Stimulated activated CD4-positive, alpha-beta T cell treated with anti-CD3 and anti-CD28 coated beads, Interleukin-4, amount 100 ng/mL, for 4 hours (primary cell): ENCODE results near the gene CTBP2.
A peak's percentile ranks its signal among the peaks of the same experiment; 100 is the strongest.
"Not testable (repeated sequence)": the region's sequence is repeated elsewhere in the genome, so short reads cannot be mapped to it uniquely, and the experiment has no call there.

ENCODE experiments used
- DNase-seq, 2 experiments: peaks; one replicate each; pipeline ENCODE4 v3.0.0-alpha.2; 2020

Gene CTBP2

GRCh38 chr10:125059348-125059747 lies 101.0 kb downstream of the CTBP2 start:
- DNase-seq: not testable (repeated sequence)

- no peak for DNase-seq
These were observed 103.0 kb downstream of the CTBP2 start for GRCh38 chr10:125057158-125058001.

DNA sequence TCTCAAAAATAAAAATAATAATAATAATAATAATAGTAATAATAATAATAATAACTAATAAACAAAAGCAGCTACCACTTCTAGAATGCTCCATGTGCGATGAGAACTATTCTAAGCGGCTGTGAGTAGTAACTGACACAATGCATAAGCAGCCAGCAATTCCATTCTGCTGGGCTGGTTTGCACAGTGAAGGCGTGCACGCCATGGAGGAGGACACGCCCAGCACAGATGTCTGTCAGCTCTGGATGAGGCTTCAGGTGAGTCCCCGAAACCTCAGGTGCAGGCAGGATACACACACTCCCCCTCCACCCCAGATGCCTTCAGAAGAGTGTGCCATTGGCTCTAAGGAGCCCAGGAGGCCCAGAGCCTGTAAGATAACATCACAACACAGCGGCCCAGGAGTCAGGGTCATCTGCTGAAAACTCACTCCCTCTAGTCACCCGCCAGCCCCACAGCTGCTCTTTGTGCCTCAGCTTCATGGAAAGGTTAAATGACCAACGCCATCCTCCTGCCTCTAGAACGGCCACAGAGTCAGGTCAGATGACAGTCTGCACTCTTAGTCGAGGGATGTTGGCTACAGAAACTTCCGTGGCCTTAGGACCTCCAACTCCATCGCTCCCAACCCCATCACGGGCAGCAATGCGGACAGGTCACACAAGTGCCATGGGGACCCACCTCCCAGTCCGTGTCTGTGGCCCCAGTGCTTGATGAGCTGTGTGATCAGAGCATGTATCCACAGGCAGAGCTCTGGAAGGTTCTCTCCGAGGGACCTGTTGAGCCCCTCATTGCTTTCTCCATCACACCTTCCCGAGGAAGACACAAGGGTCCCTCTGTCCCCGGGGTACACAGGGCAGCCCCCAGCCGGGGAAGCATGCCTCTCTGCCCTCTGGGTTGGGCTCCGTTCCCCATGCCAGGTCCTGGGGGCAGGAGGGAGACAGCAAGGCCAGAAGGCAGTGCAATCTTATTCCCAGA lies 103.9 kb downstream of the CTBP2 start:
- DNase-seq: no peak

DNA sequence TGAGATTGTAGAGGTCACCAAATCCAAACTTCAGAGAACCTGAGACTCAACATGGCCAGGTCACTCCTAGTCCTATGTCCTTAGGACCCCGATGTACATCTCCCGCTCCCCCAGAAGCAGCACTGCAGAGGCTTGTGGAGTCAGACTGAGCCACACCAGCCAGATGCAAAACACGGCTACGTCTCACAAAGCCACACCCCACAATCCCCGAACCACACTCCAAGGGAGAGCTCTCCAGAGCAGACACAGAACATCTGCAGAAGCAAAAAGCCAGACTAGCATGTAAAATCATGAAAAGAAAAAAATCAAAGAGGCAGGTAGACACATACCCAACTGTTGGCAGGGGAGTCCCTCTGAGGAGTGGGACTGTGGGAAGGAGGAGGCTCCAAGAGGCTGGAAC lies 104.9 kb downstream of the CTBP2 start:
- no peak for DNase-seq

DNA sequence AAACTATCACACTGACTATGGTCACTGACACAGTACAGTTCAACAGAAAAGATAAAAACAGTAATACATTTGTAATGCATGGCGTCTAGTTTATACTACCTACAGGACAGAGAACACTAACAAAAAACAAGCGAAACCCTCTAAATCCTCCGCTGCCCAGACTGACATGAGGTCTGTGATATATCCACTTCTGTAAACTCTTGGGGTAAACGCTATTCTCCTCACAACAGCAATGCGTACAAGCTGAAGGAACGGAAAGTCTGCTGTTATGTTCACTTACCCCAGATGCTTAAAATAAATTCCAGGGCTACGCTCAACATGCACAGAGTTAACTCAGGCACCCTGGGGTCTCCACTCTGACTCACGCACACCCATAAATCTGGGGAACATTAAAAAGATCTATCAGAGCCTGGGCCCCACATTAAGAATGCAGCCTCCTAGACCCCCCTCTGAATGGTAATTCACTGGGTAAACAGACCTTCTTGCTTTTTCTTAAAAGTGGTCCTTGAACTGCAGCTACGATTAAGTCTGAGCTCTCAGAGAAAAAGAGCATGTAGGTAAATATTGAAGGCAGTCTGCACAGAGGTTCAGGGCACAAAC lies 105.6 kb downstream of the CTBP2 start:
- DNase-seq: no peak

DNA sequence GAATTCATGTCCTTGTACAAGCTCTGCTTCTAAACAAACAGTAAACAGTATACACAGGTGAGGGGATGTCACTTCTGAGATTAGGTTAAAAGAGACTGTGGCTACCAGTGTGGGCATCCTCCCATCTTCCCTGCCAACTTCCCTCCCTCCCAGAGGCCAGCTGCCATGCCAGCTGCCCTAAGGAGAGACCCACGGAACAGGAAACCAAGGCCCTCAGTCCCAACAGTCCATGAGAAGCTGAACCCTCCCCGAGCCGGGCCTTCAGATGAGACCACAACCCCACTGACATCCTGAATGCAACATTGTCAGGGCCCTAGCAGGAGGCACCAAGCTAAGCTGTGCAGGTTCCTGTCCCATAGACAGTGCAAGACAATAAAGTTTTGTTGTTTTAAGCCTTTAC lies 106.1 kb downstream of the CTBP2 start:
- DNase-seq: no peak

- DNase-seq: no peak
These were observed 108.2 kb downstream of the CTBP2 start for GRCh38 chr10:125052146-125052545.

- DNase-seq: no peak
These were observed 110.0 kb downstream of the CTBP2 start for GRCh38 chr10:125050383-125050782.

DNA sequence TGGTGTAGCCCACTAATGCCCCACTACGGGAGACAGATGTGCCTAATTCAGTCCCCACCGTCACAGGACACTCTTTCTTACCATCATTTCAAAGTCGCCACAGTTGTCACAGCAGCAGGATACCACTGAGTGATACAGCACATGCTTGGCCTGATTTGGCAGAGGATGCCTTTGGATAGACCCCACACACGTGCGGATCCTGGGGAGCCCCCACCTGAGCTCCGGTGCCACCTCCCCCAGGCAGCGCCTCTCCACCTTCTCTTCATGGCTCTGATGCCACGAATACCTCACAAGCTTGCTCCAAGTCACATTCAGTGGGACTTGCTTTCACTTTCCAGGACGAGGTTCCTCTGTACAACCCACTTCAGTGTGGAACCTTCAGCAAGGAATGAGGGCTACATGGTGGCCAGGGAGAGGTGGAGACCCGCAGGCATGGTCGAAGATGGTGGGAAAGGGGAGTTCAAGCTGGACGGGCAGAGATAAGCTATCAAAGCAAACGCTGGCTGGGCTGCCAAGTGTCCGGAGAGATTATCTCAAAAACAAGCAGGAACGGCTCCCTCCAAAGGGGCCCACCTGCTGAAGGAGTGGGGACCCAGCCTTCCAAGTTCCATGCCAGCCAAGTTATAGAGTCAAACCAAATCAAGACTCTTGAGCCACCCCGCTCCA lies 111.0 kb downstream of the CTBP2 start:
- DNase-seq: no peak

GRCh38 chr10:125048094-125048864 lies 112.1 kb downstream of the CTBP2 start:
- peak; percentile 23 to 56 for DNase-seq

DNA sequence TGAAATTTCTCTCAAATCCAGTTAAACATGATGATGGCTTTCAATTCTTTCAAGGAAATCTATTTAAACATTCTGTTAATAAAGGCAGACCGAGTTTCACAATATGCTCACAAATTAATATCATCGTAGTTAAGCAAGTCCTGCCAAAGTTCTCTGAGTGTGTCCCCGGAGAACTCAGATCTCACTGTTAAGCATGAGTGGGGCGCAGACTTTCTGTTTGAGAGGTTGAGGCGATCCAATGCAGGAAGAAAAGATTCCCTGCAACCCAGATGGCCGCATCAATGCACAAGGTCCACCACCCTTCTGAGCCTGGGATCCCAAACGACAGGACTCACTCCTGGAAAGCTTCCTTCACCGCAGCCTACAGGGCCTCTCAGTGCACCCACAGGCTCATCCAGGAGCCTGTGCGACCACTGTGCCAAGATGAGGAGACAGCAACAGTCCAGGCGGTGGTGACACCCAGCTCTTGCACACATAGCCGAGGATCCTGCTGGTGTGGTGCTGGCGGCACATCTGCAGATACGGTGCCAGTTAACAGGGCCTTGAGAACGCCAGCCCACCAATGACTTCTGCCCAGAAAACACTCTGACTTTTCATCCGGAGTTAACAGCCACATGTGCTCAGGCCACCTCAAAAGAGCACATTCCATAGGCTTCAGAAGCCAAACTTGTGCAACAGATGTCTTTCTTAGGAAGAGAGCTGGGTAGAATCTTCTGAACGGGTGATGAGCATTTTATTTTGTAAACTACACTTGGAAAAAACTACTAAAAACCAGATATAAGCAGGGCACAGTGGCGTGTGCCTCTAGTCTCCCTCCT lies 116.3 kb downstream of the CTBP2 start:
- no peak for DNase-seq

DNA sequence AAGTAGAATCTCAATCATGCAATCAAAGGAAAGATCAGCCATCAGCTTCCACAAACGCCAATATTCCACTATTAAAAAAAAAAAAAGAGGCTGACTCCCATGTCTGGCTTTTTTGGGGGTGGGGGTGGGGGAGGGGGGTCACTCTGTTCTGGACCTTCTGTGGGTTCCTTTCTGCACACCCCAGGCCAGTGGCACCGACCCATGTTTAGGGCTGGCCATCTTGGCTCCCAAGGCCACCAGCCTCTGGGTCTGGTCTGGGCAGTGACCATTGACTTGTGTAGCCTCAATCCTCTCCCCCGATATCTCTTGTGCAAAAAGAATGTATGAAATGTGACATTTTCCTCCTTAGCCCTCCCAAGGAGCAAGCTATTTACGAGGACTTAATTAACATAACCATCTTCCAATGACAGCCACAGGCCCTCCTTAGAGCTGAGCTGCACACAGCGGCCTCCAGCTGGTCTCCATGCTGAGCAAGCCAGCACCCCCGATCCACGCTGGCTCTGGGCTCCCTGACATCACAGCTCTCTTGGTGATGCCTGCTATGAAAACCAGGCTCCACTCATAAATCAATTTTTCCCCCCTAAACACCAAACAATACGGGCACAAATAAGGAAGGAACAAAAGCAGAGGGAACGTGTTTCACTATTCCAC lies 118.4 kb downstream of the CTBP2 start:
- DNase-seq: no peak

GRCh38 chr10:125039354-125039769 lies 121.0 kb downstream of the CTBP2 start:
- DNase-seq: no peak

DNA sequence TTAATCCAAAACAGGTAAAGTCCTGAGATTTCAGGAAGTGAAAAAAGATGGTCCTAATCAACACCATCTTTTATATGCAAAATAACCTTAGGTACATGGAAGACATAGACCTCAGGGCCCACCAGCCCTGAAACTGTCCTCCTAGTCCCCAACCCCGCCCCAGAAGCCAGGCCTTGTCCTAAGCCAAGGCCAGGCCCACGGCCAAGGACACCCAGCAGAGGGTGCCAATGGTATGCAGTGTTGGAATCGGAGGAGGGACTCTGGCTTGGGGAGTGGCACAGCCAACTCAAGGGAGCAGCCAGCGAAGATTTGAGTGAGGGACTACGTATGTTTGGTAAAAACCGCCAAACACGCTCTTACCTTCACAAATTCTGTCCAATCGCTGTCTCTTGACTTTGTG lies 121.7 kb downstream of the CTBP2 start:
- no peak for DNase-seq

- no peak for DNase-seq
These were observed 123.1 kb downstream of the CTBP2 start for GRCh38 chr10:125037145-125037877.

DNA sequence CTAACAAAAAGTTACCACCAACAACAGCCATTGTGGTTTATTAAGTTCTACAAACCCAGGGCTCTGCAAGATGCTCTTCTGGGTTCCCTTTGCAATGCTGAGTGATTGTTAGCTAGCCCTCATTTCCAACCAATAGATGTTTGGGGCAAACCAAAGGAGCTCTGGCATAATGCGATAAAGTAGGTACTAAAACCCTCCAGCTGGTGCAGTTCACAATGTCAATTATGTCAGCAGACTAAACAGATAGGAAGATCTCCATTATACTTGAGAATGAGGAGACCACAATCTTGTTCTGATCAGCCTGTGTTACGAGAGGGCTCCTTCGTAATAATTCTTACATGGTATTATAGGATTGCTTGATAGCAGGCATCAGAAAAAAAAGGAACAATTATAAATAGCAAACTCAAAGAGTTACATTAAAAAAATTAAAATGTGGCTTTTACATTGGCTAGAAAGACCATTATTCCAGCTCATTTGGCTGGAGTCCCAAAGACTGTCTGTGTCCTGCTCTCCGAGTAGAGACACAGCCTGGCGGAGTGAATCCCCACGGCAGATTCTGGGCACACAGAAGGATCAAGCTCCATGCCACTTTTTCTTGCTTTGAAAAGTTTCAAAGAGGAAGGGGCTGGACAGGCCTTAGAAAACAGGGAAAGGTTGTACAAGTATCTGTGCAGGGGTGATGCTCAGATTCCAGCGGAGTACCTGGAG lies 124.6 kb downstream of the CTBP2 start:
- DNase-seq: no peak

GRCh38 chr10:125035136-125035535 lies 125.2 kb downstream of the CTBP2 start:
- no peak for DNase-seq

GRCh38 chr10:125034675-125035074 lies 125.7 kb downstream of the CTBP2 start:
- no peak for DNase-seq
